ENCODE data around the gene MAK.
A peak's percentile ranks its signal among the peaks of the same experiment; 100 is the strongest.
"Not testable (repeated sequence)": the region's sequence is repeated elsewhere in the genome, so short reads cannot be mapped to it uniquely, and the experiment has no call there.

MAK gene, protein sequence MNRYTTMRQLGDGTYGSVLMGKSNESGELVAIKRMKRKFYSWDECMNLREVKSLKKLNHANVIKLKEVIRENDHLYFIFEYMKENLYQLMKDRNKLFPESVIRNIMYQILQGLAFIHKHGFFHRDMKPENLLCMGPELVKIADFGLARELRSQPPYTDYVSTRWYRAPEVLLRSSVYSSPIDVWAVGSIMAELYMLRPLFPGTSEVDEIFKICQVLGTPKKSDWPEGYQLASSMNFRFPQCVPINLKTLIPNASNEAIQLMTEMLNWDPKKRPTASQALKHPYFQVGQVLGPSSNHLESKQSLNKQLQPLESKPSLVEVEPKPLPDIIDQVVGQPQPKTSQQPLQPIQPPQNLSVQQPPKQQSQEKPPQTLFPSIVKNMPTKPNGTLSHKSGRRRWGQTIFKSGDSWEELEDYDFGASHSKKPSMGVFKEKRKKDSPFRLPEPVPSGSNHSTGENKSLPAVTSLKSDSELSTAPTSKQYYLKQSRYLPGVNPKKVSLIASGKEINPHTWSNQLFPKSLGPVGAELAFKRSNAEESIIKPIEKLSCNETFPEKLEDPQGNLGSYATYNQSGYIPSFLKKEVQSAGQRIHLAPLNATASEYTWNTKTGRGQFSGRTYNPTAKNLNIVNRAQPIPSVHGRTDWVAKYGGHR

DNA sequence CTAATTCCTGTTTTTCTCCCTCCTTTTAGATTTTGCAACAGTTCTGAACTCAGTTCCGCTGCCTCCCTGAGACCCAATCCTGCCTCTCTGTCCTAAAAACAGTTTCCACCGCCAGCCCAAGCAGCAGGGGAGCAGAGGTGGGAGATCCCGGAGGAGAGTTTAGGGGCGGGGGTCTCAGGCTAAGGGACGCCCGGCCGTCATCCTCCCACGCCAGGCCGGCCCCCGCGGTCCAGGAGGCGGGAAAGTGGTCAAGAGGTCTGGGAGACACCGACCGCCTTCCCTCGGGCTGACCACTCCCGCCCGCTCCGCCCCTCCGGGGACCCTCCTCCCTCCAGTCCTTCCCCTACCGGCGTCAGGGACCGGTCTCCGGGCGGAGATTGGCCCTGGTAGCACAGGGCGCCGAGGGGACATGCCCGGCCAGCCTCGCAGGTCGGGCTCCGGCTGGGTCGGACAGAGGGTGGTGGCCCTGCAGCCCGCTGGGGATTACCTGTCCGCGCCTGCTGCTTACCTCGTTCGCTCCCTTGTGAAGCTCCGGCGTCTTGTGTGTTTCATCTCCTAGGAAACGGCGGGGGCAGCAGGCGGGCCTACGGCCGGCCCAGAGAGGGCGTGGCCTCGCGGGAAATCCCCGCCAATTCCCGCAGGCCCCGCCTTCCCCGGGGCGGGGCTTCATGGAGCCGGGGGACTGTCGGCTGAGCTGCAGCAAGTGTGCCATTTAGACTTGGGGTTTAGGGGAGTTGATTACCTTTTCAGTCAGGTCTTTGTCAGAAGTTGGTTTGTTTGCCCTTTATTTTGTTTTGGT lies at the start of gene MAK:
MAK (minus strand) TSS at position 545 of the 799 bp plus-strand sequence. CDS start 7,891 bp downstream, outside the sequence.
- peak; percentile 72 for DNase-seq (ENCODE audit: low read depth)

DNA sequence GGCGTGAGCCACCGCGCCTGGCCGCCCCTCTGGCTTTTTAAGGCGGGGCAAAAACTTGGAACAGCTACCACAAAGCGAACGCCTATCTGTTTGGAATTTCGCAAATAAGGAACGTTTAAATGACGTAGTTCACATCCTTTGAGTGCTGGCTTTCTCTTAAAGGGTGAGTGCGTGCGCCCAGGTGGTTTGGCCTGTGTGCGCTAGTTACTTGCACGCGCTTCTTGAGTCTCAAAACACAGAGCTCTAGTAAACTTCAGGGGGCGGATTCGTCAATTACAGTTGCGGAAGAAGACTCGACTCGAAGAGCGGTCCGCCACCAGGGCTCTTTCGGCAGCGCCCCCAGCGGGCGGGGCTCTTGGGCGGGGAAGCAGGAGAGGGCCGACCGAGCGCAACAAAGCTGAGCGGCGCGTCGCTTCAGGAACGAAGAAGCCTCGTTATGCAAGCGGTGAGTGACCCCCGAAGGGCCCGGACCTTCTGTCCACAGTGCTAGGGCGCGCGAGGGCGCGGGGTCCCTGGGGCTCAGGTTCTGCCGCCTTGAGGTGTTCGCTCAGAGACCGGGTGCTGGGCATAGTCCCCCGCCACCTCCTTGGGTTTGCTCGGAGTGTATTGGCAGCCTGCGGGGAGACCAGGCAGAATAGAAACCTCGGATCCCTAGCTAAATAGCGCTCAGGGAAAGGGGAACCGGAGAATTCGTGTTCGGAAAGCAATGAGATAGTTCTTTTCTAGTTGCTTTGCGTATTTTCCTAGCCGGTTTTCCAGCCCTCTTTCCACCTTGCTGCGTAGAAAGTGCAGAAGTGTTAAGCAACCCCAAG lies 48.6 kb upstream of the MAK start, which contains the start of gene SYCP2L:
SYCP2L (plus strand) TSS at position 362 of the 812 bp plus-strand sequence; CDS start at position 437, 75 bp downstream.
- no peak for DNase-seq (ENCODE audit: low read depth)

DNA sequence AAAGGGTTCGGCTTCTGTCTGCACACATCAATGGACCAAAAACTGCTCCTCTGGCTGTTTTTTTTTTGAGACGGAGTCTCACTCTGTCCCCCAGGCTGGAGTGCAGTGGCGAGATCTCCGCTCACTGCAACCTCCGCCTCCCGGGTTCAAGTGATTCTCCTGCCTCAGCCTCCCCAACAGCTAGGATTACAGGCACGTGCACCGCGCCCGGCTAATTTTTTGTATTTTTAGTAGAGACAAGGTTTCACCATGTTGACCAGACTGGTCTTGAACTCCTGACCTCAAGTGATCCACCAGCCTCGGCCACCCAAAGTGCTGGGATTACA lies 48.0 kb upstream of the MAK start:
- not testable (repeated sequence) for DNase-seq (ENCODE audit: low read depth)

DNA sequence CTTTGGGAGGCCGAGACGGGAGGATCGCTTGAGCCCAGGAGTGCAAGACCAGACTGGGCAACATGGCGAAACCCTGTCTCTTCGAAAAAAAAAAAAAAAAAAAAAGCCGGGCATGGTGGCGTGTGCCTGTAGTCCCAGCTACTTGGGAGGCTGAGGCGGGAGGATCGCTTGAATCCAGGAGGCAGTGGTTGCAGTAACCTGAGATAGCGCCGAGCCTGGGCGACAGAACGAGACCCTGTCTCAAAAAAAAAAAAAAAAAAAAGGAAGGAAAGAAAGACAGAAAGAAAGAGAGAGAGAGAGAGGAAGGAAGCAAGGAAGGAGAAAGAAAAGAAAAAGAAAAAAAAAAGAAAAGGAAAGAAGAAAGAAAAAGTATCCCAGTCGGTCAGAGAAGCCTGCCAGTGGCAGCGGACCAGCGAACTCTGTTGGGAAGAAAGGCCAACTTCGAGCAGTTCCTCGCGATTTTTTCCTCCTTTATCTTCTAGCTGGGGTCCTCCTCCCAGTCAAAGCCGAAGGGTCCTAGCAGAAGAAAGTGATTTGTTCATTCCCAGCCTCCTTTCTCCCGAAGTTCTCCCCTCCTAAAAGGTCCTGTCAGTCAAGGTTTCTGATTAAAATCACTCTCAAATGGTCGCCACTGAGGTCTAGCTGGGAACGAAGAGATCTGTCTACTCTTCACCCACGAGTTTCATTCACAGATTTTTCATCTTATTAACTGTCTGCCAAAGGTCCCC lies 46.1 kb upstream of the MAK start:
- no peak for DNase-seq (ENCODE audit: low read depth)

DNA sequence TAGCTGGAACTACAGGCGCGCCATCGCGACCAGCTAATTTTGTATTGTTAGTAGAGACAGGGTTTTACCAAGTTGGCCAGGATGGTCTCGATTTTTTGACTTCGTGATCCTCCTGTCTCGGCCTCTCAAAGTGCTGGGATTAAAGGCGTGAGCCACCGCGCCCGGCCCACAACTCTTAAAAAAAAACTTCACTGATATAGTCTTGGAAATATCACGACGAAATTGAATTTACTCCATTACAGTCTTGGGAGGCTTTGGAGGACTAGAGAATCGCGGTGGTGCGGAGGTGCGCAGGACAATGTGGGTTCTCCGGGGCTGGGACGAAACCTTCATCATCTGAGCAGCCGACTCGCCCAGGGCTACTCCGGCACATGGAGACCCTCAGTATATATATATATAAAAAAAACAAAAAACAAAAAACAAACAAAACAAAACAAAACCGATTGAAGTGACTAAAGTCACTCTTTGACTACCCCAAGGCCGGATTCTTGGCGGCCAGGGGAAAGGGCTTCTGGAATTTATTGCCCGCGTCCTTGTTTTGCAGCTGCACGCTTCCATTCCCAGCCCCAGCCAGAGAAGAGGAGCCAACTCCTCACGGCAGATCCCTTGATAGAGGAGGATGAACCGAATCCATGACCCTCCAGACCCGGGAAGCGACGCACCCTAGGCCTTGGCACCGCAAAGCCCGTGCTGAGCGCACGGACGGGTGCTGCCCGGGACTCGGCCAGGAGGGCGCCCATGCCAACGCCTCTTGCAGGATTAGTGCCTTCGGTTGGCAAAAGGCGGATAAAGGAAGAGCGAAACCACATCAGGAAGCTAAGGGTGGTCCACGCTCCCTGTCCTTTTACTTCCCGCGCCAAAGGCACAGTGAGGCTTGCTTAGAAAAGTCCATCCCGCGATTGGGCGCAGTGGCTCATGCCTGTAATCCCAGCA lies 45.2 kb upstream of the MAK start:
- DNase-seq (ENCODE audit: low read depth), result no peak

DNA sequence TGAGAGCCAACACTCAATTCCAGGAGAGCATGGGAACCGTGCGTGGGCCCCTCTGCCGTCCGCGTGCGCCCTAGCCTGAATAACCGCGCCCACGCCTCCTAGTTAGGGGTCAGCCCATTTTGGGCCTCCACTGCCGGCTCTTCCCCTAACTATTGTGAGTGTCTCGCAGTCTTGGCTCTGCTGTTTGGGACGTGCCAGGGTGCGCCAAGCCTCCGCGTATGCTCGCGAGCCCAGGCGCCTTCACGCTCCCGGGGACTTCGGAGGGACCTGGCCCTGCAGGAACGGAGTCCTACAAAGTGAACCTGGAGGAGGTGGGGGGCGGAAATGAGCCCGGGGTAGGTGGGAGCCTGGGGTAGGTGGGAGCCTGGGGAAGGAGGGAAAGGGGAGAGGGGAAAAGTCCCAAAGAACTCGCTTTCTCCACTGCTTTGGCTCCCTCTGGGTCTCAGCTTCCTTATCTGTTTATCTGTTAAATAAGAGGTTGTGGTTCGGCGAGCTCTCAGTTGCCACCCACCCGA lies 44.4 kb upstream of the MAK start:
- DNase-seq (ENCODE audit: low read depth), result no peak

DNA sequence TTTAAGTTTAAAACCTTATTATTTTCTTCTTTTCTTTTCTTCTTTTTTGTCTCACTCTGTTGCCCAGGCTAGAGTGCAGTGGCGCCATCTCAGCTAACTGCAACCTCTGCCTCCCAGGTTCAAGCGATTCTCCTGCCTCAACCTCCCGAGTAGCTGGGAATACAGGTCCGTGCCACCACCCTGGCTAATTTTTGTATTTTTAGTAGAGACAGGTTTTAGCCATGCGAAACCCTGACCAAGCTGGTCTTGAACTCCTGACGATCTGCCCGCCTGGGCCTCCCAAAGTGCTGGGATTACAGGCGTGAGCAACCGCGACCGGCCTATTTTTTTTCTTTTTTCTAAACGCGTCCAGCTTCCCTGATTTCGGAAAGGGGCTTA lies 43.9 kb upstream of the MAK start:
- DNase-seq (ENCODE audit: low read depth), result not testable (repeated sequence)

DNA sequence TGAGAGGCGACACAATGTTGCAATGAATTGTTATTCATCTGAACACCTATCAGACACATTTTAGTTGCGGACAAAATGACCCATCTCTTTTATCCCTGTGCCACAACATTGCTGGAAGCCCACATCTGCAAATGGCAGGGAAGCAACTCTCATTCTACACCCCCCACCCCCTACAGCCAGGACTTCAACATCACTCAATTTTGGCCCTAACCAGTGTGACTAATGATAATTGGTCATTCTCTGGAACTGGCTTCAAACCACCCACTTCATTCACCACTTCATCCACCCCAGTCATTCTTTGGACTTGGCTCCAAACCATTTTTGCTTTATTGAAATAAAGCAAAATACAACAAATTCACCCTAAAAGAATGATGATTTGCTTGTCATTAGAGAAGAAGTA lies 42.0 kb upstream of the MAK start:
- DNase-seq (ENCODE audit: low read depth), result no peak

DNA sequence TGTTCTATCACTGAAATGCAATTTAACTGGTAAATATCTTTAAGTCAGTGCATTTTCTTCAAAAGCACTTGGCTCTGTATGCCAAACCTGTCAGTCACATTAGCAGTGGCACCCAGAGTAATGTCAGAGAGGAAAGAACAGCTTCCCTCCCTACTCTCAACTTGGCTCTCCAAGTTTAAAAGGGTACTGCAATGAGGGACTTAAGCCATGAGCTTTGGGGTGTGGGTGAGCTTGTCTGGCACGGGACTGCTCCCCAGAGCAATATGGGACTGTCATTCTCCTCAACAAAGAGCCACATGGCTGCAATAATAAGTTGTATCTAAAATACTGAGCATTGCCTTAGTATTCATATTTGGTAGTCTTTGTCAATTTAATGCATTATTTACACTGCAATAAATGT lies 39.5 kb upstream of the MAK start:
- no peak for DNase-seq (ENCODE audit: low read depth)

DNA sequence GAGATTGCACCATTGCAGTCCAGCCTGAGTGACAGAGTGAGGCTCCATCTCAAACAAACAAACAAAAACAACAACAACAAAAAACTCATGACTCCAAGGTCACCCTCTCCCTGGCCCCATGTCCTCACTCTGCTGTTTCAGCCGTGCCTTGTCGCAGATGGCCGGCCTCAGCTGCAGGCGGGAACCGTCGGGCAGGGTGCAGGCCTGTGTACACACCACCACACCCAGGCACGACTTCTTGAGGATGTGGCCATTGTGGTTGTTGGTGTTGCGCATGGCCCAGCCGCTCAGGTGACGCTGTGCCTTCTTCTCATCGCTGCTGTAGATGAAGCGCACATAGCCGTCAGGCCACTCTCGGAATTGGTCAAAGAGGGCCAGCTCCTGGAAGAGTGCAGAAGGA lies 38.7 kb upstream of the MAK start:
- DNase-seq (ENCODE audit: low read depth), result no peak

DNA sequence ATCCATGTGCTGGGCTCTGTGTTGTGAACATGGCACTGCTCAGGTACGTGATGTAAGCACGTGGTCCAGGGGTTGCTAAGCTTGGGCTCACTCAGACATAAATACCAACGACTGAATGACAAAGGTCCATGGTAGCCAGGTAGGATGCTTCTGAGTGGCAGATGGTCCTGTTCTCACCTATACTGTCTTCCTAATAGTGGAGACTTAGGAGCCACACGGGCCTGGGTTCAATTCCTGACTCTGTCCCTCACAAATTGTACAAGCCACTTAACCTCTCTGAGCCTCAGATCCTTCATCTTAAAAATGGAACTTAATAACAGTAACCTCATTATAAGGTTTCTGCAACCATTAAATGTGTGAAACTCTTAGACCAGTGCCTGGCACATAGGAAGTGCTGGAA lies 36.7 kb upstream of the MAK start:
- no peak for DNase-seq (ENCODE audit: low read depth)

DNA sequence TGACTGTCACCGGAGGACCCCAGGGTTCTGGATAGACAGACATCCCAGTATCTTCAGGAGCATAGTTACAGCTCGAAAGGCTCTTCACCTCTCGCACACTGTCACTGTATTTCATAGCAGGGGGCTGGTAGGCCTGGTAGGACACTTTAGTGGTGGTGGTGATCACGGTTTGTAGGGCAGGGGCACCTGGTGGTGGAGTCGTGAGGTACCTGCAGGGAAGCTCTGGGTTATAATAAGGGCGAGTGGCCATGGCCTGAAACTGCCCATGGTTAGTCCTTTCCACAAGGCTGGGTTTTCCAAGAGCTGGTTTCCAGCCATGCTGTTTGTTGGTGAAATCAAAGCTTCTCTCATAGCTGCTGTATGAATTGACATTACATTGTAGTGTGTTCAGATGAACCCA lies 35.9 kb upstream of the MAK start:
- no peak for DNase-seq (ENCODE audit: low read depth)

DNA sequence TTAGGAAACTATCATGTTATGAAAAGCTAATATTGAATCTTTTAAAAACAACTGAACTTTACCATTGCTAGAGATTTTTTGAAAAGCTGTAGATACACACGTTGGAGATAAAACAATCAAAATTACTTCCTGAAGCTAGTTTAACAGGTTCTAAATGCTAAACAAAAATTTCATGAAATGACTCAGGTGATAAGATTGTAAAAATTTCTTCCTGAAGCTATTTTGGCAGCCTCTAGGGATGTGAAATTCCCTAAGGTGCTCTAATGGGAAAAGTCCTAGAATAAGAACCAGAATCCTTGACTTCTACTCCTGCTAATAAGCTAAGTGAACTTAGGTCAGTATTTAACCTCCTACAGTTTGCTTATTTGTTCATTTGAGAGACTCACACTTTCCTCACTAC lies 35.0 kb upstream of the MAK start:
- DNase-seq (ENCODE audit: low read depth), result no peak

DNA sequence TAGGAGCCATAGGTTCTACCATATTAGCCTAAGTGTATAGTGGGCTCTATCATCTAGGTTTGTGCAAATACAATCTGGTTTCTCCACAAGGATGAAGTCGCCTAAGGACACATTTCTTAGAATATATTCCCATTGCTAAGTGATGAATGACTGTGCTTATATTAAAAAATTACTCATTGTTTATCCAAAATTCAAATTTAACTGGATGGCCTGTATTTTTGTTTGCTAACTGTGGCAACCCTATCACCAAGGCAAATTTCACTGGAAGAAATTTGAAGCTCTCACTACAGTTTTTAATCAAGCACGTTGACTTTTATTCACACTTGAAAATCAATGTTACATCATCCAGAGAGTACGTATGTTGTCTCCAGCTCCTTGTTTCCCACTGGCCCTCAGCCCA lies 29.6 kb upstream of the MAK start:
- no peak for DNase-seq (ENCODE audit: low read depth)

DNA sequence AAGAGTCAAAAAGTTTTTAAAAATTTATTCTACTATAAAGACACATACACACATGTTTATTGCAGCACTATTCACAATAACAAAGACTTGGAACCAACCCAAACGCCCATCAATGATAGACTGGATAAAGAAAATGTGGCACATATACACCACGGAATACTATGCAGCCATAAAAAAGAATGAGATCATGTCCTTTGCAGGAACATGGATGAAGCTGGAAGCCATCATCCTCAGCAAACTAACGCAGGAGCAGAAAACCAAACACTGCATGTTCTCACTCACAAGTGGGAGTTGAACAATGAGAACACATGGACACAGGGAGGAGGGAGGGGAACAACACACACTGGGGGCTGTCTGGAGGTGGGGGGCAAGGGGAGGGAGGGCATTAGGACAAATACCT lies 28.4 kb upstream of the MAK start:
- not testable (repeated sequence) for DNase-seq (ENCODE audit: low read depth)

DNA sequence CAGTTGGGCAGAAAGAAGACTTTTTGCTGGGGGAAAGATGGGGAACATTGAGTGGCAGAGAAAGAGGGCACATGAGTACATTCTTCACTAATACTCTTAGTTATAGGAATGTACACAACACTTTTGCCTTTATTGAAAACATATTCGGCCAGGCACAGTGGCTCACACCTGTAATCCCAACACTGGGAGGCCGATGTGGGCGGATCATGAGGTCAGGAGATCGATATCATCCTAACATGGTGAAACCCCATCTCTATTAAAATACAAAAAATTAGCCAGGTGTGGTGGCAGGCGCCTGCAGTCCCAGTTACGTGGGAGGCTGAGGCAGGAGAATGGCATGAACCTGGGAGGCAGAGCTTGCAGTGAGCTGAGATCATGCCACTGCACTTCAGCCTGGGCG lies 24.7 kb upstream of the MAK start:
- not testable (repeated sequence) for DNase-seq (ENCODE audit: low read depth)

DNA sequence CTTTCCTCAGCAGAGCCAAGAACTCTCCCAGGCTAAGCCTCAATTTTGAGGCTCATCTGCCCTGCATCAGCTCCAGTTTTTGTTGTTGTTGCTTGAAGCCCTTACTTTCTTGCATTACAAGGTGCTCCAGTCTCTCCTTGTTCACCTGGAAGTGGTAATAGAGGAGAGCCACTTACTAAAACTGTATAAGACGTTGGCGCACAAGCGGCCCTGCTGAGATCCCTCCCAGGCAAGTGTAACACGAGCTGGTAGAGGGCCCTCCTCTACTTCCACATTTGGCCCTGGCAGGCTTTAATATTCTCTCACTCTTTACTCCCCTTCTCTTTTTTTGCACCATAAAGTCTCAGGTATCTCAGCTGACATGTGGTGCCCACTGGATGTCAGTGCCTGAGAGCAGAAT lies 24.0 kb upstream of the MAK start:
- no peak for DNase-seq (ENCODE audit: low read depth)

DNA sequence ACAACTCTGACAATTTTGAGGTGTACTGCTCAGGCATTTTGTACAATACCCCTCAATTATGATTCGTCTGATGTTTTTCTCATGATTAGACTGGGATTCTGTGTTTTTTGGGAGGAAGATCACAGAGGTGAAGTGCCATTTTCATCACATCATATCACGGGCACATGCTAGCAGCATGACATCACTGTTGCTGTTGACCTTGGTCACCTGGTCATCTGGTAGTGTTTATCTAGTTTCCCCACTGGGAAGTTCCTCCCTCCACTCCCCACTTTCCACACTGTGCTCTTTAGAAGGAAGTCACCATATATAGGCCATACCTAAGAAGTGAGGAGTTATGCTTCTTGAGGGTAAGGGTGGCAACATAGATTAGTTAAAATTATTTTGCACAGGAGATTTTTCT lies 22.7 kb upstream of the MAK start:
- DNase-seq (ENCODE audit: low read depth), result no peak

DNA sequence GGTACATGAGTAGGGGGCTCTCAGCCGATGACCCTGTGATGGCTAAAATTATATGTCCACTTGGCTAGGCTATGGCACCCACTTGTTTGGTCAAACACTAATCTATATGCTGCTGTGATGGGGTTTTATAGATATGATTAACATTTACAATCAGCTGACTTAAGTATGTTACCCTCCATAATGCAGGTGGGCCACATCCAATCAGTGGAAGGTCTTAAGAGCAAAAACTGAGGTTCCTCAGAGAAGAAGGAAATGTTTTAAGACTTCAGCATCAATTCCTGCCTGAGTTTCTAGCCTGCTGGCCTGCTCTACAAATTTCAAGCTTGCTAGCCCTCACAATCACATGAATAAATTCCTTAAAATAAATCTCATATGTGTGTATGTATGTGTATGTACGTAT lies 18.9 kb upstream of the MAK start:
- DNase-seq (ENCODE audit: low read depth), result no peak
